ENCODE measurements around the gene CCDC144A. TPM values are rescaled to one million over a fixed set of nuclear protein-coding genes. Genes with fewer than 3 reads are reported as not detected.

Gene CCDC144A
- total RNA-seq, 4 donors from 2014 or later, result 0.58 to 7.5 (median 3.6) TPM

Small RNA genes within 50 kb of the gene (small RNA-seq; reads per million reads assigned to genes)
- 0 reads per million in 3 donors for gene AC022596.1
- 0 reads per million in 3 donors for gene RNU6-405P

Other genes starting within 250 kb of the CCDC144A start
- 1 to 10 TPM in 2 of 4 donors, under 1 TPM in 2; 0.83 to 3.5 (median 2.0) TPM for gene LRRC75A, start 198.0 kb upstream of the CCDC144A start, total RNA-seq
- 10 to 100 TPM in 1 of 4 donors, 1 to 10 TPM in 3; 5.0 to 12.0 (median 7.1) TPM for gene ZNF287, start 121.0 kb upstream of the CCDC144A start, total RNA-seq
- 1 to 10 TPM; 1.2 to 4.5 (median 2.5) TPM for gene ZNF624, start 36.4 kb upstream of the CCDC144A start, total RNA-seq